Hepatocyte (in vitro differentiated cells): ENCODE results near the gene NR5A1. TPM values are rescaled to one million over a fixed set of nuclear protein-coding genes. Genes with fewer than 3 reads are reported as not detected.

Experiments used
- DNase-seq: peaks from one replicate; pipeline ENCODE4 v3.0.0-alpha.2; 2016; ENCODE audit warnings: low spot score
- H2AFZ ChIP-seq: fragments of 200-600 bp; sonication (generic); 2 replicates; pipeline ENCODE4 v1.6.0; 2016; ENCODE audit warnings: antibody characterized with exemption, mild to moderate bottlenecking
- H3K27ac ChIP-seq: fragments of 200-600 bp; sonication (generic); 2 replicates; pipeline ENCODE4 v1.5.1; 2016; ENCODE audit warnings: mild to moderate bottlenecking
- H3K27me3 ChIP-seq: fragments of 200-600 bp; sonication (generic); 2 replicates; pipeline ENCODE4 v1.6.1; 2016
- H3K36me3 ChIP-seq: fragments of 200-600 bp; sonication (generic); replicated peaks from 2 replicates; pipeline ENCODE4 v1.5.1; 2016; ENCODE audit warnings: low read depth; ENCODE audit not compliant: insufficient read depth
- H3K4me1 ChIP-seq: fragments of 200-600 bp; sonication (generic); 2 replicates; pipeline ENCODE4 v1.5.1; 2016; ENCODE audit warnings: mild to moderate bottlenecking, moderate library complexity; ENCODE audit not compliant: insufficient read depth
- H3K4me2 ChIP-seq: fragments of 200-600 bp; sonication (generic); 2 replicates; pipeline ENCODE4 v1.6.0; 2016
- H3K4me3 ChIP-seq: fragments of 200-600 bp; sonication (generic); 2 replicates; pipeline ENCODE4 v1.5.1; 2016; ENCODE audit warnings: mild to moderate bottlenecking
- H3K79me2 ChIP-seq: fragments of 200-600 bp; sonication (generic); 2 replicates; pipeline ENCODE4 v1.6.0; 2017; ENCODE audit warnings: mild to moderate bottlenecking
- H3K9me2 ChIP-seq: fragments of 200-600 bp; sonication (generic); replicated peaks from 2 replicates; pipeline ENCODE4 v1.6.0; 2017; ENCODE audit warnings: mild to moderate bottlenecking; ENCODE audit not compliant: insufficient read depth
- H3K9me3 ChIP-seq: fragments of 200-600 bp; sonication (generic); 2 replicates; pipeline ENCODE4 v1.5.1; 2016; ENCODE audit warnings: low read depth, mild to moderate bottlenecking
- H4K20me1 ChIP-seq: fragments of 200-600 bp; sonication (generic); 2 replicates; pipeline ENCODE4 v1.6.0; 2016; ENCODE audit warnings: mild to moderate bottlenecking; ENCODE audit not compliant: insufficient read depth, poor library complexity, severe bottlenecking
- CTCF ChIP-seq: fragments of 200-600 bp; sonication (generic); IDR thresholded peaks from 2 replicates; pipeline ENCODE4 v1.5.1; 2016; ENCODE audit warnings: antibody characterized with exemption, mild to moderate bottlenecking; ENCODE audit not compliant: poor library complexity
- EZH2 ChIP-seq: fragments of 200-600 bp; sonication (generic); IDR thresholded peaks from 2 replicates; pipeline ENCODE4 v1.6.1; 2016; ENCODE audit warnings: antibody characterized with exemption, mild to moderate bottlenecking, borderline replicate concordance
- EZH2phosphoT487 ChIP-seq: fragments of 200-600 bp; sonication (generic); IDR thresholded peaks from one replicate; pipeline ENCODE4 v1.6.1; 2018; ENCODE audit warnings: antibody characterized with exemption, mild to moderate bottlenecking, low read depth, moderate library complexity; ENCODE audit not compliant: unreplicated experiment, severe bottlenecking
- WGBS: methylation state at CpG from one replicate; pipeline ENCODE4 v1.1.6; 2016; ENCODE audit warnings: low lambda C conversion rate; ENCODE audit errors: missing lambda C conversion rate; 5-methylcytosine and 5-hydroxymethylcytosine counted together
- polyA plus RNA-seq: library from polyadenylated mRNA; unstranded; fragments of >200 nt; fragmentation: Nextera tagmentation; extraction: Ambion mirVana; gene quantifications from 2 replicates; pipeline ENCODE4 v1.2.1, GENCODE V29; 2016
- total RNA-seq: library from RNA; depleted of rRNA; stranded (reverse); fragments of >200 nt; gene quantifications from 2 replicates; pipeline ENCODE4 v1.2.3, GENCODE V29; 2014

The NR5A1 gene
- total and polyA plus RNA-seq, 2 experiments from 2014 or later = 0.07 to 0.36 TPM

DNA sequence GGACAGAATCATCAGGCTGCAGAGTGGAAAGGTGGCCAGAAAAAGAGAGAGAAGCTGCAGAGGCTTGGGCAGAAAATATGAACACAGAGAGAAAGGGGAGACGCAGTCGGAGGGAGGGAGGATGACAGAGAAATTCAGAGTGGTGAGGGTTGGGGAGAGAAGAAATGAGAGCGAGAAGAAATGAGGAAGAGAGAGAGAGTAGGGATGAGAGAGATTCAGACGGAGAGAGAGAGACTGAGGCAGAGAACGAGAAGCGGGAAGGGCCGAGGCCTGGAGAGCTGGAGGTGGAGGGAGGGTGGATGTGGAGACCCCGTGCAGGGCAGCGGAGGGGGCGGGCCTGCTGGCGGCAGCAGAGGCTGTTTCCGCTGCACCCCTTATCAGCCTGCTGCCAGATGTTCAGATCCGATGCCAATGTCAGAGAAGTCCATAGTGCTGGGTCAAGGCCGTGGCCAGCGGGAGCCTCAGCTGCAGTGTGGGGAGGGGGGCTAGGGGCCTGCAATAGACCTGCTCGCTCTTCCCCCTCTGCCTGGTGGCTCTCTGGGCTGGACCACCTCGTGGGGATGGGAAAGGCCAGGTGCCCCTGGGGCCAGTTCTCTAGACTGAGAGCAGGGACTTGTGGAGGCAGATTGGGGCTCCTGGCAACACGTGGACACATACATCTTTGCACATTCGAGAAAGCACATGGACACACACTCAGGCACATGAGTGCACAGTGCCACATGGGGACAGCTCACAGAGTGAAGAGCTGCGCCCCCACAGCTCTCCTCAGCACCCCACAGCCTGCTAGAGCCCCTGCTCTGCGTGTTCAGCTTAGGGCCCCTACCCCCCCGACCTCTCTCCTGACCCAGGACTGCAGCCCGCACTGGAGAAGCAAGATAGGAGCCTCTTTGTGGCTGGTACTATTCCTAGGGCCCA lies 4.9 kb upstream of the NR5A1 start:
- Histone ChIP-seq H4K20me1 (no peaks in the 10 kb centered on the region), H3K4me1 (peaks cover 8% of the 10 kb centered on the region), H3K27ac (no peak overlapping the region), H3K36me3 (no peaks in the 10 kb centered on the region), H2AFZ (no peak overlapping the region), H3K4me3 (no peak overlapping the region), H3K27me3 (no peaks in the 10 kb centered on the region), H3K9me2 (no peaks in the 10 kb centered on the region), H3K9me3 (no peaks in the 10 kb centered on the region), H3K79me2 (no peaks in the 10 kb centered on the region), H3K4me2 (no peak overlapping the region)
- WGBS = 68% methylated on average over 23 of the region's 23 CpGs
- TF ChIP-seq EZH2 (no peak), EZH2phosphoT487 (no peak), CTCF (no peak)
- DNase-seq = no peak

DNA sequence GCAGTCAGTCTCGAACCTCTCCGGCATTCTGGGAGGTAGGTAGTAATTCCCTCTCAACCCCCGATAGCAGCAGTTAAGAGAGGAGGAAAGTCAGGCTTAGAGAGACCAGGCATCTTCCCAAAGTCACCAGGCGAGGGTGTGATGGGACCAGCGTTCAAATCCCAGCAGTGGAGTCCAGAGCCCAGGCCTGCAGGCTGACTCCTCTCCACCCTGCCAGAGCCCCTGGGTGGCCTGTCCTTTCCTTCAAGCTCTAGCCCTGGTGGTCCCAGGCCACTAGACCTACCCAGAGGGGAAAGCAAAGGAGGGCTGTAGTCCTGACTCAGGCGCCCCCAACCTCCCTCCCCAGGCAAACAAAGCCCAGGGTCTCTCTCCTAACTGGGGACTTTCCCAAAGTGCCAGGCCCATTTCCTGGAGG lies 4.2 kb upstream of the NR5A1 start:
- Histone ChIP-seq H4K20me1 (no peaks in the 10 kb centered on the region), H3K4me2 (no peak overlapping the region), H3K36me3 (no peaks in the 10 kb centered on the region), H2AFZ (no peak overlapping the region), H3K9me2 (no peaks in the 10 kb centered on the region), H3K4me1 (peaks cover 8% of the 10 kb centered on the region), H3K27ac (no peak overlapping the region), H3K4me3 (no peak overlapping the region), H3K9me3 (no peaks in the 10 kb centered on the region), H3K27me3 (no peaks in the 10 kb centered on the region), H3K79me2 (no peaks in the 10 kb centered on the region)
- DNase-seq = no peak
- TF ChIP-seq CTCF = no peak
- TF ChIP-seq EZH2phosphoT487 = no peak
- no peak for TF ChIP-seq EZH2
- WGBS = 85% methylated on average over 6 of the region's 6 CpGs

GRCh38 chr9:124510650-124511425 lies 3.6 kb upstream of the NR5A1 start:
- no peak overlapping the region for H3K4me2 ChIP-seq
- H3K4me3 ChIP-seq = no peak overlapping the region
- peaks cover 8% of the 10 kb centered on the region for H3K4me1 ChIP-seq
- no peaks in the 10 kb centered on the region for H4K20me1 ChIP-seq
- TF ChIP-seq EZH2 (no peak), EZH2phosphoT487 (no peak), CTCF (no peak)
- H3K9me3 ChIP-seq = no peaks in the 10 kb centered on the region
- H3K27ac ChIP-seq = no peak overlapping the region
- H3K27me3 ChIP-seq = peaks cover 4% of the 10 kb centered on the region
- no peaks in the 10 kb centered on the region for H3K79me2 ChIP-seq
- no peaks in the 10 kb centered on the region for H3K36me3 ChIP-seq
- no peak overlapping the region for H2AFZ ChIP-seq
- peak; percentile 55 for DNase-seq
- H3K9me2 ChIP-seq = no peaks in the 10 kb centered on the region
- WGBS = 78% methylated on average over 9 of the region's 9 CpGs
